Activated T-cell treated with anti-CD3 and anti-CD28 coated beads for 48 hours (primary cell): ENCODE results near the gene THAP7.
"Not testable (repeated sequence)": the region's sequence is repeated elsewhere in the genome, so short reads cannot be mapped to it uniquely, and the experiment has no call there.

Experiments
- DNase-seq: peaks from one replicate; pipeline ENCODE4 v3.0.0-alpha.2; 2020; ENCODE audit warnings: low read depth

The THAP7 gene

DNA sequence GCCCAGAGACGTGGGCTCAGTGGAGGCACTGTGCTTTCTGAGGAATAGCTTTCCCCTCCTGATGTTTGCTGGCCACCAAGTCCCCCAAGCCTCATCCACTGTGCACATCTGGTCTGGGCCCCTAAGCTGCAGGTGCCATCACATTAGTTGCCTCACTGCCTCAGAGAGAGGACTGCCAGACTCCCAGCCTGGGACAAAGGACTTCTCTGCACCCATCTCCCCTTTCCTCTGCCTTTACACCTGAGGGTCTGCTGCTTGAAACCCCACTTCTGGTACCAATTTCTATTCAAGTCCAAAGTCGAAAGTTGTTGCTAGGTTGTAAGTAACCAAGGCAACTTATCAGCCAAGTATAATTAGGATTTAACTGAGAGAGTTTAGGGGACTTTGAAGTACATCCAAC, 23.5 kb downstream of the THAP7 start:
- no peak for DNase-seq

DNA sequence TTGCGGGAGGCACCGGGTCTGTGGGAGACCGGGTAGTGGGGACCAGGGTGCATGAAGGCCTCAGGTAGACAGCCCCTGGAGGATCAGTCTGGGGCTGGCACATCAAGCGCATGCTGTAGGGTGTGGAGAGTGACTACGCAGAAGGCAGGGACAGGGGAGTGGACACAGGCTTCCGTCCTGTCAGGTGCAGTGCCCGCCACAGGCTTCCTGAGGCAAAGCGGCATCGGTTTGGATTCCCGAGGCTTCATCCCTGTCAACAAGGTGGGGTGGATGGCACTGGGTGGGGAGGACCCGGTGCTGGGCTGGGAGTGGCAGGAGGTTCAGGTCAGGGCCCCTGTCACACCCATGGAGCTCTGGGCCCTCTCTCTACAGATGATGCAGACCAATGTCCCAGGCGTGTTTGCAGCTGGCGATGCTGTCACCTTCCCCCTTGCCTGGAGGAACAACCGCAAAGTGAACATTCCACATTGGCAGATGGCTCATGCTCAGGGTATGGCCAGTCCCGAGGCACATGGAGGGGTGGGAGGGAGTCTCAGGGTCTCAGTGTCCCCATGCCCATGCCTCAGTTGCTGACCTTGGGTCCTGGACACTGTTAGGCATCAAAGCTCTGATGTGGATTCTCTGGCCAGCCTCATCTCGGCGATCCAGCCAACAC, 24.3 kb downstream of the THAP7 start:
- no peak for DNase-seq

DNA sequence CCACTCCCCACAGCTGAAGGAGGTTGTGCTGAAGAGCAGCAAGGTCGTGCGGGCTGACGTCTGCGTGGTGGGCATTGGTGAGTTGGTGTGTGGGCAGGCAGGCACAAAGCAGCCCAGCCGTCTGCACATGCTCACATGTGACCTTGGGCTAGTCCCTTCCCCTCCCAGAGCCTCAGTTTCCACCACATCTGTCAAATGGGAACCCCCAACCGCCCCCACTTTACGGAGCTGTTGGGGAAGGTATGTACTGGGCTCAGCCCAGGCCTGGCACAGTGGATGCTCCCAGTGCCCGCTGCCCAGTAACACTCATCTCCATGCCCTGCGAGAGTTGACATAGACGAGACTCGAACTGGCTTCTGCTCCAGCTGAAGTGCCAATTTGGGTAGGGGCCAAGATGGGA, 24.9 kb downstream of the THAP7 start:
- DNase-seq, result no peak

DNA sequence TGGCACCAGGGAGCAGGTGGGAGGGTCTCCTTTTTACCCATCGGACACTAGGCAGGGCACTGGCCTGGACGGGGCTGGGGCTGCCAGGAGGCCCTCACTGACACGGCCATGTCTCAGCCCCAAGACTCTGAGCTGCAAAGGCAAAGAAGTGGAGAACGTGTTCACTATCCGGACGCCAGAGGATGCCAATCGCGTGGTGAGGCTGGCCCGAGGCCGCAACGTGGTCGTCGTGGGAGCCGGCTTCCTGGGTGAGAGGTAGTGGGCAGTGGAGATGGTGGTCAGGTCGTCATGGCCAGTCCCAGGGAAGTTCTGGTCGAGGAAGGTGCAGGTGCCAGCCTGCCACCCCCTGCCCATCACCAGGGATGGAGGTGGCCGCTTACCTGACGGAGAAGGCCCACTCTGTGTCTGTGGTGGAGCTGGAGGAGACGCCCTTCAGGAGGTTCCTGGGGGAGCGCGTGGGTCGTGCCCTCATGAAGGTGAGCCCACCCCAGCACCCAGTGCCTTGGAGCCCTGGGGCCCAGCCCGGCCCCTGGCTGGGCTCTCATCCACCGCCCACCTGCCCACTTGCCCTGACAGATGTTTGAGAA, 25.5 kb downstream of the THAP7 start:
- no peak for DNase-seq

DNA sequence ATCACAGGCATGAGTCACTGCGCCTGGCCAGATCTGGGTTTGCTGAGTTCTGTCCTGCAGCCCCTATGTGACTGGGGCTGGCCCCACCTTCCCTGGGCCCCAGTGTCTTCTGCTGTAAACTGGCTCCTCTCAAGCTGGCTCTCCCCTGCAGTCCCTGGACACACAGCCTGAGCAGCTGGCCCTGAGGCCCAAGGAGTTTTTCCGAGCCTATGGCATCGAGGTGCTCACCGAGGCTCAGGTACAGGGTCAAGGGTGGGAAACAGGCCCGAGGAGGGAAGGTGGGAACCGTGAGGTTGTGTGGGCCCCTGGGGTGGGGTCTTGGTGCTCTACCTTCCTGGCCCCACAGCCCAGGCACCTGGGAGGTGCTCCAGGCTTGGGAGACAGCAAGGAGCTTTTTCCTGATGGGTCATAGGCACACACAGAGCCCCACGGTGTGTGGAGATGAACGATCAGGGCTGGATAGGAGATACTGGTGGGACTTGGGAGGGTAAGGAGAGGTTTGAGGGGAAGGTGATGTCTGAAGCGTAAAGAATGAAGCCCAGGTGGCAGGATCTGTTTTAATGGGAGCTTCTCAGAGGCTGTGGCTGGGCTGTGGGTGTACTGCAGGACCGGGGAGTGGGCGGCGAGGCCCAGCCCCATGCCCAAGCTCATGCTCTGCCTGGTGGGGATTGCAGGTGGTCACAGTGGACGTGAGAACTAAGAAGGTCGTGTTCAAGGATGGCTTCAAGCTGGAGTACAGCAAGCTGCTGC, 26.2 kb downstream of the THAP7 start:
- no peak for DNase-seq

DNA sequence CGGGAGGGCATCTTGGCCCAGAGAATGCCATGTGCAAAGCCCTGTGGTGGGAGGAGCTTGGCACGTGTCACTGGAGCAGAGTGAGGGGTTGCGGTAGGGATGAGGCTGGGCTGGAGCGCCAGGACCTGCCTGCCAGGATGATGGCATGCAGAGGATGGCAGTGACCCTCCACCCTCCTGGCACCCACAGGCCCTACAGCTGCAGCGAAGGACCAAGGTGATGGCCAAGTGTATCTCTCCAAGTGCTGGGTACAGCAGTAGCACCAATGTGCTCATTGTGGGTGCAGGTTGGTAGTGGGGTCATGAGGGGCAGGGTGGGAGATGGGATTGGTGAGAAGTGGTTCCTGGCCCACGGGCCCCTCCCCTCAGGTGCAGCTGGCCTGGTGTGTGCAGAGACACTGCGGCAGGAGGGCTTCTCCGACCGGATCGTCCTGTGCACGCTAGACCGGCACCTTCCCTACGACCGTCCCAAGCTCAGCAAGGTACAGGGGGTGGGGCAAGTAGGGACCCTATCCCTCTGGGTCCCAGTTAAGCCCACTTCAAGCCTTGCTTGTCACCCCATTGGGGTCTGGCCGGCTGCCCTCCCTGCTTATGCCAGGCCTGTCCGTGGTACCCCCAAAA, 27.5 kb downstream of the THAP7 start:
- no peak for DNase-seq

DNA sequence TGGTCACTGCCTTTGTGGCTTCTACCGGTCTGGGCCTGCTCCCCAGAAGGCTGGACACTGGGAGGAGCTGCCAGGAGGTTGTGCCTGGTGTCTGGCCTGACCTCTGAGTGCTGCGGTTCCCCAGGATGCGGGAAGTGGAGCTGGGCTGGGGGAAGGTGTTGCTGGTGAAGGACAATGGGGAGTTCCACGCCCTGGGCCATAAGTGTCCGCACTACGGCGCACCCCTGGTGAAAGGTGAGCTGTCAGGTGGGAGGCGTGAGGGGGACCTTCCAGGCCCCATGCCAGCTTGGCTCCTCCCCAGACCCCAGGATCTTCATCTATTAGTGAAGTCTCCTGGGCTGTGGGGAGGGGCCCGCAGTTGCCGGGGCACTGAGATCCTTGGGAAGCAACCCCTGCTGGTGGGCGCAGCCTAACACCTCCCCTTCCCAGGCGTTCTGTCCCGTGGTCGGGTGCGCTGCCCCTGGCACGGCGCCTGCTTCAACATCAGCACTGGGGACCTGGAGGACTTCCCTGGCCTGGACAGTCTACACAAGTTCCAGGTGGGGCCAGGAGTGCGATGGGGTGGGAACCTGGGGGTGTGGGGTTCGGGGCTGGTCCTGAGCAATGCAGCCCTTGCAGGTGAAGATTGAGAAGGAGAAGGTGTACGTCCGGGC, 28.2 kb downstream of the THAP7 start:
- DNase-seq, result no peak

DNA sequence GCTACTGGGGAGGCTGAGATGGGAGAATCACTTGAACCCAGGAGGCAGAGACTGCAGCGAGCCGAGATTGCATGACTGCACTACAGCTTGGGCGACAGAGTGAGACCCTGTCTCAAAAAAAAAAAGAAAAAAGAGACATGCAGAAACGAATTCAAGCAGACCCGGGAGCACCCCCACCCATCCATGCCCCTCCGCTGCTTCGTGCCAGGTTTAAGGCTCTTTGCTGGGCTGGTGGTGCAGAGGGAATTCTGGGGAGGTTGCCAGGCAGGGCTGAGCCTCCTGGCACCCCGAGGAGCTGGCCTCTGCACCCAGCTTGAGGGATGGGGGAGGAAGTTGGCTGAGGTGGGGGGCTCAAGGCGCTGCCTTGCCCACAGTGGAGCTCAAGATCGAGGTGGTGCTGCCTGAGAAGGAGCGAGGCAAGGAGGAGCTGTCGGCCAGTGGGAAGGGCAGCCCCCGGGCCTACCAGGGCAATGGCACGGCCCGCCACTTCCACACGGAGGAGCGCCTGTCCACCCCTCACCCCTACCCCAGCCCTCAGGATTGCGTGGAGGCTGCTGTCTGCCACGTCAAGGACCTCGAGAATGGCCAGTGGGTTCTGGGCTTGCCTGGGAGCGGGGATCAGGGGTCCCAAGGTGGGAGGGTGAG, 28.9 kb downstream of the THAP7 start:
- DNase-seq, result no peak

DNA sequence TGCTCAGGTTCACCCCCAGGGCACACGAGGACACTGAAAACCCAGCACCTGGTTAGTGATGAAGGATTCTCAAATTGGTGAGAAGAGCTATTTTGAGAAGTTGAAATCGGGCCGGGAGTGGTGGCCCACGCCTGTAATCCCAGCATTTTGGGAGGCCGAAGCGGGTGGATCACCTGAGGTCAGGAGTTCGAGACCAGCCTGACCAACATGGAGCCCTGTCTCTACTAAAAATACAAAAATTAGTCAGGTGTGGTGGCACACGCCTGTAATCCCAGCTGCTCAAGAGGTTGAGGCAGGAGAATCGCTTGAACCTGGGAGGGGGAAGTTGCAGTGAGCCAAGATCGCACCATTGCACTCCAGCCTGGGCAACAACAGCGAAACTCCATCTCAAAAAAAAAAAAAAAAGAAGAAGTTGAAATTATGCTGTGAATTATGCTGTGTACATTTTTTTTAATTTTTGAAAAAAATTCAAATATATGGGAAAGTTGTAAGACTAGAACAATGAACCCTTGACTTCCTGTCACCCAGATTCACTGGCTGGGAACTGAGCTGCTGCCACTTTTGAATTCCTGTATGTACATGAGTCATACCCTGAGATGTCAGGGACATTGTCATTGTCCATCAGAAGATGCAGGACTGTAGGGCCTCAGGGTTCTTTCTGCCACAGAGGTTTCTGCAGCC, 29.8 kb downstream of the THAP7 start:
- DNase-seq, result not testable (repeated sequence)

DNA sequence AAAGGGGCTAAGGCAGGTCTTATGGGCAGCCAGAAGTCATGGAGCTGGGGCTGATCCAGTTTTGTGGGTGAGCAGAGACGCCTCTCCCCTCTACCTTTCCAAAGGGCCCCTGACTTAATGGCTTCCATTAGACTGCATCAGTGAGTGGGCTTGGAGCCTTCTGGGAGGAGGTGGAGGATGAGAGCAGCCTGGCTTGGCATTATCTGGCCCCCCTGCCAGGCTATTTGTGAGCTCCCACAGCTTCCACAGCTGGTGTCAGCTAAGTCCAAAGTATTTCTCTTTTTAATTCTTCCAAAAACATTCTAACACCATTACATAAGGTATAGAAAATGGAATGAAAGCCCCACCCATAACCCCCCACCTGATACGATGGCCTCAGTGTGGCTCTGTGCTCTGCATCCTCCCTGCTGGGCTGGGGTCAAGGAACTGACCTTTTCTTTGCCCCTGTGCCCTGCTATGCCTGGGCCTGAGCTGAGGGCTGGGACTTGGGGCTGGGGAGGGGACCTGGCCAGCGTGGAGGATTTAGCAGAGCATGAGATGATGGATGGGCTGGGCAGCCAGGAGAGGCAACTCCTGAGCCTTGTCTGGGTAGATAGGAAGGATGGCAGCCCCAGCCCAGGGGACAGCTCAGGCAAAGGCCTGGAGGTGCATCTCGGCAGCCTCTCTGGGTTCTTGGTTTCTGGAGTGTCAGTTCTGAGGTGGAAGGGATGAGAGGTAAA, 30.8 kb downstream of the THAP7 start:
- DNase-seq, result no peak

DNA sequence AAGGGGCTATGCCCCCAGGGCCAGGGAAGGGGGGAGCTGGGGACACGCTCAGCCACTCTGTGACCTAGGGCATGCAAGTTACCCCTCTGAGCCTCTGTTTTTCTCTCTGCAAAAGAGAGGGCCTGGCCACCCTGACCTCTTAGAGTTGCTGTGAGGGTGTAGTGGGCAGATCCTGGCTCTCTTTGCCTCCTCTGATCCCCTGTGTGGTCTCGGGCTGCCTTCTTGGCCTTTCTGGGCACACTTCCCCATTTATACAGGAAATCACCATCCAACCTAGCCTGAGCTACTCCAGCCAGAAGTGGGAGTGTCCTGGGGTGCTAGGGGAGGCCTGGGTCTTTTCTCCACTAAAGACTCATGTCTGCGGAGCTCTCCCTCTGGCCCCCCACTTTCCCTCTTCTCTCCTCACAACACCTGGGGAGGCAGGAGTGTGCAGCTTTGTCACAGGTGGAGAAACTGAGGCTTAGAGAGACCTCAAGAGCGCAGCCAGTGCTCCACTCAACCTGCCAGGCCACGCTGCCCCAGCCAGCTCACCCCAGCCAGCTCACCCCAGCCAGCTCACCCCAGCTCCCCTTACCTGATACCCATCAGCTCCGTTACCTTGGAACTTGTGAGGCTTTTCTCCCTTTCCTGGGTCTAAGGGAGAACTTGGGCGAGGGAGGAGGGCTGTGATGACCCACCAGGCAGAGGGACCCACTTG, 33.5 kb downstream of the THAP7 start:
- DNase-seq, result no peak

DNA sequence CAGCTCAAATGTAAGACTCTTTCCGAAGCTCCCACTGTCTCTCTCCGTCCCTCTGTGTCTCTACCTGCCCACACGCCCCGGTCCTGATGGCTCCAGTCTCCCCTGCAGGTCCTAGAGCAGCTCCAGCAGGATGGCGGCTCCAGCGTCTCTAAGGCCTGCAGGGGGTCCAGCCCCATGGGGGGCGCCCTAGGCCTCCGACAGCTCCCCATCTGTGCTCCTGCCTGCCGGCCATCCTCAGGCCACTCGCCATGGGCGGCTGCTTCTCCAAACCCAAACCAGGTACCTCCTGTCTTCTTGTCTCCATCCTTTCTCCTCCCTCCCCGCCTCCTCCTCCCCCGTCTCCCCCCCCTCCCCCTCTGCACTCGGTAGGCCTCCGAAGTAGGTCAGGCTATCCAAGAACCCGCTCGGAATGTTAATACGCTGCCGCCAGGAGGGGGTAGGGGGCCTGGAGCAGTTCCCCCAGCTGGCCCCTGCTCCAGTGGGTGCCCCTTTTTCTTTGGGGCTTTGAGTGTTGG, 34.2 kb downstream of the THAP7 start:
- DNase-seq, result no peak

DNA sequence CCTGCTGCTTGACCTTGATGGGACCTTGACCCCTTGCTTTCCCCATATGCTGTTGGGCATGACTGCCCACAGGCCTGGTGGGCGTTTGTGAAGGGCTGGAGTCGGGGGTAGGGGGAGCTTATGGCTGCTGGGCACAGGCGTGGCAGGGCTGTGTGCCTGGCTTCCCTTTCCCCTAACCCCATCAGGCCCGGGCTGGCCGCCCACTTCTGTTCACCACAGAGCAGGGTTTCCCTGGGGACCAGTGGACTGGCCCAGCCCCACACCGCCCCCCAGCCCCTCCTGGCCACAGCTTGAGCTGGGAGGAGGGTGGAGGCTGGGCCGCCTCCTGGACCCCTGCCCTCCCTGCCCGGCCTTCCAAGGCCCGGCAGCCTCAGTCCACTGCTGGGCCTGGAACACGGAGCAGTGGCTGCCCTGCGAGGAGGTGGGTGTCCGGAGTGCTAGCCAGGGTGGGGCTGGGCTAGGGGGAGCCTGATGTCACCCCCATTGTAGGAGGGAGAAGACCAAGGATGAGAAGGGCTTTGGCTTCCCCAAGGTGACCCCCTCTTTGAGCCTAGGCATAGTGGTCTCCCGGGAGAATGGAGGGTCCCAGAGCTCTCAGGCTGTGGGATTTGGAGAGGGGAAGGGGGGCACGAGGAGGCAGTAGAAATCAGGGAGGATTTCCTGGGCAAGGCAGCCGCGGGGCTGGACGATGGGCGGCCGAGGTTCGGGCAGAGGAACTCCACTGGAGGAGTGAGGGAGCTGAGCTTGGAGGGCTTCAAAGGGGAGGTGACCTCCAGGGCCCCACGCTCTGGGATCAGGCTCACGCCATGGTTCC, 34.8 kb downstream of the THAP7 start, which contains the start of gene AIFM3:
Gene AIFM3 (plus strand): TSS at position 373 of the 814 bp plus-strand sequence. CDS start 690 bp downstream, outside the sequence.
- no peak for DNase-seq

DNA sequence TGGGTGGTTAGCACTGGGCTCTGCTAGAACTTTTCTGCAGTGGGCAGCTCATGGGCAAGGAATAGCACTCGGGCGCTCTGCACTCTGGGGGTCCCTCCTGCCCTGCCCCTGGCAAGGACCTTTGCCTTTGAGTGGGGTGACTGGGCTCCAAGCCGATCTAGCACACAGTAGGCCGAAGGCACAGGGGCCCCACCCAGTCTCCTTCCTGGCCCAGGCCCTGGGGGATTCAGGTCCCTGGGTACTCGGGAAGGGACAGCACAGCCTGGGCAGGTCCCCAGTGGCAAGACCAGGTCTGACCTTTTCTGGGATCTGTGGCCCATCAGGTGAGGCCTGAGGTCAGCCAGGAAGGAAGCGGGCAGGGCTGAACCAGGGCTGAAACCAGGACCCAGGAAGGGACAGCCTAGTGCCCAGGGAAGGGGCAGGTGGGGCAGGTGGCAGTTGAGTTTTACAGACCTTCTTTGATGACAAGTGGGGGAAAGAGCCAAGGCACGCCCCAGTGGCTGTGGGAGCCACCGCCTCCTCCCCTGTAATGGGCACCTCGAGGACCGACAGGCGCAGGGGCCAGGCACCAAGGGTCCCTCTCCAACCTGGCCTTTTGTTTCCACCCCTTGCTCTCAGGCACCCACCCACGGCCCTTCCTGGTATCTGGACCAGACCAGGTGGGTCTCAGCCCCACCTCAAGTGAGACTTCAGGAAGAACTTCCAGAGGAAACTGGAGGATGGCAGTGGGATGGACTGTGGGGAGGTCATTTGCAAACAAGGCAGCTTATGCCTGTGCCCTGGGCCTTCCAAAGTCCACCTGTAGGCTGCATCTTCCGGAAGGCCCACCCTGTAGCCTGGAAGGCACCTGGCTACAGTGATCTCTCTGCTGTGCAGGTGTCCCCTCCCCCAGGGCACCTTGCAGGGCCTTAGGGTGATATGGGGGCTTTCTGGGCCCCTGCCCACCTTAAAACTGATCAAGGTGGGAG, 35.7 kb downstream of the THAP7 start:
- no peak for DNase-seq

DNA sequence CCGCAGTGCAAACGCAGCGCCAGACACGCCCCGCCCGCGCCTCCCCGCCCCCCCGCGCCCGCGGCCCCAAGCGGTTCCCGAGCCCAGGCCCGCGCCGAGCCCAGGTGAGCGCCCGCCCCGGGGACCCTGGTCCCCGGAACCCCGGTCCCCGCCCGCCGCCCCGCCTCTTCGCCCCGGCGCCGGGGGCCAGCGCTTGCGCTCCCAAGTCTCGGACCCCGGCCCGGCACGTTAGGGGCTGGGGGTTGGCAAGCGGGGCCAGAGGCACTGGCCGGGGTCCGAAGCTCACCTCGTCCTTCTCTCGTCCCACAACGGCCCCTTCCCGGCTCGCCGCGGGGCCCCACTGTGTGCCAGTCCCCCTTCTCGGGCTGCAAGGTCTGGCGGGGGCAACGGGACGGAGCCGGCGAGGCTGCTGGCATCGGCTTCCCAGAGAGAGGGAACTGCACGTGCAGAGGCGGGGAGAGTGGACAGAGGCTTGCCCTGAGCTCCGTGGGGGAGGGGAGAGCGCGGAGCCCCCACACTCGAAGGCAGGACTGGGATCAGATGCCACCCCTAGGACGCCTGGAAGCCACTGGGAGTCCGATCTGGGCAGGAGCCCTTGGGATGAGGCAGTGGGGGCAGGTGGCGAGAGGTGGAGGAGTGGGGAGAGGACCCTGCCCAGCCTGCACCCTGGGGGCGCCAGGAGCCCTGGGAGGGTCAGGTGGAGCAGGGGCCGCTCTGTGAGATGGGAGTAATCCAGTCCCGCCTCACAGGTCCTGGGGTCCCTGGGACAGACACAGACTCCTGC, 36.6 kb downstream of the THAP7 start:
- DNase-seq, result no peak

DNA sequence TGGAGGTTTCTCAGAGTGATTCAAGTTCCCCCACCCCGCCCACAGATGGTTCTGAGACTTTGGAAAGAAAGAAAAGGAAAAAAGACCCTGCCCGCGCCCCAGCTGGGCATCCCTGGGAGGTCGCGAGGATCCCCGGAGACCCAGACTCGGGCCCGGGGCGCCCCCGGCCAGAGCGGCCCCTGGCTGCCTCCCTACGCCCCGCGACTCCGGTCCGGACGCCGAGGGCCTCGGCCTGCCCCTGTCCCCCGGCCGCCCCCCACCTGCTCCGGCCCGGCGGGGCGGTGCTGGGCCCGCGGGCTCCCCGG, 37.2 kb downstream of the THAP7 start:
- no peak for DNase-seq
